Subcutaneous abdominal adipose tissue (tissue), 5 donors: Measurements from ENCODE around the gene ANOS1.

Experiments
- H3K27ac ChIP-seq: one replicate; pipeline ENCODE4 v1.7.0; 2013; ENCODE audit warnings: low read depth, mild to moderate bottlenecking, inconsistent platforms, low read length, moderate library complexity
- H3K27me3 ChIP-seq, 5 donors: one replicate each; pipeline ENCODE4 v1.7.0; 2013; ENCODE audit warnings: low read length in 5 of 5, inconsistent platforms in 1 of 5; ENCODE audit not compliant: control insufficient read depth in 5 of 5, insufficient read depth in 4 of 5
- H3K36me3 ChIP-seq, 5 donors: one replicate each; pipeline ENCODE4 v1.7.0; 2013; ENCODE audit warnings: low read length in 5 of 5; ENCODE audit not compliant: control insufficient read depth in 5 of 5, insufficient read depth in 5 of 5
- H3K4me1 ChIP-seq, 5 donors: one replicate each; pipeline ENCODE4 v1.7.0; 2013; ENCODE audit warnings: low read length in 5 of 5, mild to moderate bottlenecking in 3 of 5, moderate library complexity in 1 of 5; ENCODE audit not compliant: control insufficient read depth in 5 of 5, insufficient read depth in 5 of 5
- H3K4me3 ChIP-seq, 5 donors: one replicate each; pipeline ENCODE4 v1.7.0; 2013; ENCODE audit warnings: low read length in 5 of 5, low read depth in 1 of 5
- H3K9ac ChIP-seq, 5 donors: one replicate each; pipeline ENCODE4 v1.7.0; 2013; ENCODE audit warnings: low read length in 5 of 5, mild to moderate bottlenecking in 4 of 5, moderate library complexity in 3 of 5
- H3K9me3 ChIP-seq, 5 donors: one replicate each; pipeline ENCODE4 v1.7.0; 2013; ENCODE audit warnings: low read length in 5 of 5; ENCODE audit not compliant: control insufficient read depth in 5 of 5
- donor health status: healthy.
- donor health status: healthy.
- donor health status: healthy.
- donor health status: healthy.
- donor health status: healthy.

ANOS1 gene

DNA sequence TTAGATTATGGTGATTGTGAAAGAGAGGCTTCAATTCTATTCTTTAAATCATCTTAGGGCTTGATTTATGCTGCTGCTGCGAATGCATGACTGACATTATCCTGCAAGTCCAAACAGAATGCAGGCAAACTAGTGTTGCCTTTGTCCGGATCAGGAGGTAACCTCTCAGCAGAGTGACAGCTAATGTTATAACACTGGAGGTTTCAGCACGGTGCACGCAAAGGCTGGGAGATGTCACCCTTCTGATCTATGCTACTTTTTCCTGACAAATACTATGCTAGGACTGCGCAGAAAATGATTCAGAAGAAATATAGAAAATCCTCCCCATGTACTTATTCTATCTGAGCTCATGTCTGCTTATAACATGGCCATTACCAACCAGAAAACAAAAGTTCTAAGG lies 48.2 kb downstream of the ANOS1 start:
- H3K4me1 ChIP-seq = peaks cover 0 to 13% (median 7%) of the 10 kb centered on the region in 5 donors
- no peaks in the 10 kb centered on the region for H3K9me3 ChIP-seq
- H3K4me3 ChIP-seq = no peak overlapping the region
- H3K36me3 ChIP-seq = no peaks in the 10 kb centered on the region
- no peaks in the 10 kb centered on the region for H3K27me3 ChIP-seq
- H3K27ac ChIP-seq = no peak overlapping the region
- H3K9ac ChIP-seq = no peak overlapping the region

DNA sequence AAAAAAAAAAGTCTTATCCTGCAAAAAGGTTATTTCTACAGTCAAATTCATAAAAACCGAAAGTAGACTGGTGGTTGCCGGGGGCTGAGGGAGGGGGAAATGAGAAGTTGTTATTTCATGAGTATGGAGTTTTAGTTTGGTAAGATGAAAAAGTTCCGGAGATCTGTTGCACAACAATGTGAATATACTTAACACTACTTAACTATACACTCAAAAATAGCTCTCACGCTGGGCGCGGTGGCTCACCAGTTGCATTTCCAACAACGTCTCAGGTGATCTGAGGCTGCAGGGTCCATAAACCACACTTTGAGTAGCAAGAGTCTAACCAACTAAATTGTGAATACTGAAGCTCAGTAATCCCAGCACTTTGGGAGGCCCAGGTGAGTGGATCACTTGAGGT lies 52.4 kb downstream of the ANOS1 start:
- Histone ChIP-seq H3K9ac (no peak overlapping the region), H3K4me3 (no peak overlapping the region), H3K27me3 (no peaks in the 10 kb centered on the region), H3K36me3 (no peaks in the 10 kb centered on the region), H3K4me1 (peaks cover 0 to 12% (median 7%) of the 10 kb centered on the region in 5 donors), H3K9me3 (no peaks in the 10 kb centered on the region), H3K27ac (no peak overlapping the region)

DNA sequence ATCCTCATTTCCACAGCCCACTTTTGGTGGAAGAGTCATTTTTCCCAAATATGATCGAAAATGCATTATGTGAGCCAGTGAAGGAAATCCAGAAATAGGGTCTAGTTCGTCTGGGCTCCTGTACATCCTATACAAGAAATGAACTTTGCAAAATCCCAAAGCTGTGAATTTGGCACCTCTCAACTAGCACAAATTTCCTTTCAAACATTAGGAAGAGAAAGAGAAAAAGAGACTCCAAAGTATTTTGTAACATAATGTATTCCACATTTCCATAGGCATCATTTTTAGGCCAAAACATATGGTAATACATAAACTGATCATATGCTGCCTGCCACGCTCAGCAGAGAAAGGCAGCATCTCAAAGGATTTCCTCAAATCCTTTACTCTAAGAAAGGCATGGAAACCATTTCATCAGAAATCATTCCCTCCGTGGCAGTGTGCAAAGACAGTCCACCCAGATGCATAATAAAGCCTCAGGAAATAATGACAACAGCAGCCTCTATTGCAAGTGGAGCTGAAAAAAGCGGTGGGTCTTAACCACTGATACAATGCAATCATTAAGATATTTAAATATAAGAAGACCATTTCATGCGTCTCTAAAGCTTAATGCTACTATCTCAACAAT lies 56.8 kb downstream of the ANOS1 start:
- H3K27me3 ChIP-seq = no peaks in the 10 kb centered on the region
- H3K9me3 ChIP-seq = no peaks in the 10 kb centered on the region
- no peak overlapping the region for H3K27ac ChIP-seq
- H3K4me3 ChIP-seq = no peak overlapping the region
- no peaks in the 10 kb centered on the region for H3K36me3 ChIP-seq
- no peaks in the 10 kb centered on the region for H3K4me1 ChIP-seq
- no peak overlapping the region for H3K9ac ChIP-seq

DNA sequence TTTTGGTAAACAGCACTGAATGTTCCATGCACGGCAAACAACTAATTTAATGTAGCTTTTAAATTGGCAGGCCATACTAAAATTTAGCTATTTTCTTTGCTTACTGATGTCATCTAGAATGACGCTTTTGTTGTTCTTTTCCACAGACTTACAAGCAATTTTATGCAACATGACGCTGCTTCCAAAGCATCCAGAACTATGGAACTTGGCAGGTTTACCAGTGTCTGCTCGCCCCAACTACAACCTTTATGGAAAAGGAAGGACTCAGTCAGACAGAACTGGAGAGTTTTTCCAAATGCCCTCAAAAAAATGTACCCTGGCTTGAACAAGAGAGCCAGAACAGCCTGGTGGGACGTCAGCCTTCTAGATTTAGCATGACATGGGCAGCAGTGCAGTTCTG lies 58.7 kb downstream of the ANOS1 start:
- H3K27ac ChIP-seq = no peak overlapping the region
- no peaks in the 10 kb centered on the region for H3K27me3 ChIP-seq
- H3K9ac ChIP-seq = no peak overlapping the region
- no peaks in the 10 kb centered on the region for H3K36me3 ChIP-seq
- no peak overlapping the region for H3K4me3 ChIP-seq
- H3K9me3 ChIP-seq = no peaks in the 10 kb centered on the region
- H3K4me1 ChIP-seq = no peaks in the 10 kb centered on the region

- H3K4me3 ChIP-seq = no peak overlapping the region
- H3K27me3 ChIP-seq = no peaks in the 10 kb centered on the region
- no peaks in the 10 kb centered on the region for H3K36me3 ChIP-seq
- no peak overlapping the region for H3K27ac ChIP-seq
- no peaks in the 10 kb centered on the region for H3K4me1 ChIP-seq
- H3K9me3 ChIP-seq = no peaks in the 10 kb centered on the region
- H3K9ac ChIP-seq = no peak overlapping the region
Measured at GRCh38 chrX:8672176-8672575, 59.8 kb downstream of the ANOS1 start.

GRCh38 chrX:8668813-8669212 lies 63.1 kb downstream of the ANOS1 start:
- no peak overlapping the region for H3K4me3 ChIP-seq
- H3K36me3 ChIP-seq = no peaks in the 10 kb centered on the region
- no peaks in the 10 kb centered on the region for H3K27me3 ChIP-seq
- H3K9me3 ChIP-seq = no peaks in the 10 kb centered on the region
- H3K27ac ChIP-seq = no peak overlapping the region
- H3K9ac ChIP-seq = no peak overlapping the region
- no peaks in the 10 kb centered on the region for H3K4me1 ChIP-seq

- no peaks in the 10 kb centered on the region for H3K36me3 ChIP-seq
- H3K9me3 ChIP-seq = no peaks in the 10 kb centered on the region
- H3K4me3 ChIP-seq = no peak overlapping the region
- peaks cover 0 to 2% (median 0%) of the 10 kb centered on the region in 5 donors for H3K27me3 ChIP-seq
- H3K27ac ChIP-seq = no peak overlapping the region
- H3K4me1 ChIP-seq = no peaks in the 10 kb centered on the region
- no peak overlapping the region for H3K9ac ChIP-seq
Measured at GRCh38 chrX:8663325-8663724, 68.6 kb downstream of the ANOS1 start.

GRCh38 chrX:8657883-8658282 lies 74.1 kb downstream of the ANOS1 start:
- Histone ChIP-seq H3K36me3 (no peaks in the 10 kb centered on the region), H3K4me3 (no peak overlapping the region), H3K27ac (no peak overlapping the region), H3K9ac (no peak overlapping the region), H3K27me3 (peaks cover 0 to 4% (median 0%) of the 10 kb centered on the region in 5 donors), H3K4me1 (peaks cover 0 to 5% (median 3%) of the 10 kb centered on the region in 5 donors), H3K9me3 (no peaks in the 10 kb centered on the region)

DNA sequence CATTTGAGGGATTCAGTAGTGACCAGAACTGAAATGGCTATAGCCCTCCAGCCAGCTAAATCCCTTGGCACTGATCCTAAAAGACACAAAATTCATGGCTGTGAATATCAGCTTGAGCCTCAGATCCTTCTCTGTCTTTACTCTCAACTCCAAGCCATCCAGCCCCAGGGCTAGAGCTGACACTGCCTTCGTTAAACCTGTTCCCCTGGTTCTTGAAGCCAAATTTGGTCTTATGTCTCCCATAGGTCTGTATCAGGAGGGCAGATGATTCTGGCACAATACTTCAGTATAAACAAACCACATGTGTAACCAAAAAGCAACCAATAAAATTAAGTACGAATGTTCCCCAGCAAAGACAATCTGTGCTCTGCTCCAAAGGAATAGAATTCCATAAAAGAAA lies 78.0 kb downstream of the ANOS1 start:
- H3K36me3 ChIP-seq = no peaks in the 10 kb centered on the region
- peaks cover 0 to 5% (median 3%) of the 10 kb centered on the region in 5 donors for H3K4me1 ChIP-seq
- no peaks in the 10 kb centered on the region for H3K9me3 ChIP-seq
- H3K27me3 ChIP-seq = peaks cover 0 to 3% (median 0%) of the 10 kb centered on the region in 5 donors
- no peak overlapping the region for H3K27ac ChIP-seq
- no peak overlapping the region for H3K4me3 ChIP-seq
- no peak overlapping the region for H3K9ac ChIP-seq

GRCh38 chrX:8649969-8650368 lies 82.0 kb downstream of the ANOS1 start:
- H3K36me3 ChIP-seq = no peaks in the 10 kb centered on the region
- H3K9me3 ChIP-seq = no peaks in the 10 kb centered on the region
- H3K27ac ChIP-seq = no peak overlapping the region
- no peak overlapping the region for H3K4me3 ChIP-seq
- H3K27me3 ChIP-seq = peaks cover 0 to 3% (median 0%) of the 10 kb centered on the region in 5 donors
- no peaks in the 10 kb centered on the region for H3K4me1 ChIP-seq
- H3K9ac ChIP-seq = no peak overlapping the region
